PC-3 (cell line): ENCODE results near the gene PLA2G2F. TPM values are rescaled to one million over a fixed set of nuclear protein-coding genes. Genes with fewer than 3 reads are reported as not detected.

Experiments
- ATAC-seq: fragments of 200-7000 bp; cut with Tn5 transposase; 2 replicates; pipeline ENCODE4 v1.9.1; 2020; ENCODE audit warnings: mild to moderate bottlenecking, moderate library complexity
- BruUV-seq: library from RNA; stranded (reverse); fragments of 400-500 nt; replicated peaks from 2 replicates; lab custom pipeline; 2021; lab: Mats Ljungman, UMichigan
- CTCF ChIA-PET: fragments of 300-600 bp; sonication (Branson Sonifier 250); formaldehyde crosslinking; loops from one replicate; lab custom pipeline; 2022; ENCODE audit warnings: antibody characterized with exemption; lab: Charles Lee
- POLR2A ChIA-PET: fragments of 300-600 bp; sonication (Branson Sonifier 250); formaldehyde crosslinking; loops from one replicate; lab custom pipeline; 2022; ENCODE audit warnings: antibody characterized with exemption; ENCODE audit not compliant: unreplicated experiment; lab: Charles Lee
- DNase-seq: peaks from one replicate; pipeline ENCODE4 v3.0.0-alpha.2; 2015
- H2AFZ ChIP-seq: fragments of 300-600 bp; sonication (generic); 2 replicates; pipeline ENCODE4 v1.6.0; 2016; ENCODE audit warnings: antibody characterized with exemption, low read length
- H3F3A ChIP-seq: fragments of 300-600 bp; sonication (generic); one replicate; pipeline ENCODE4 v1.6.0; 2017; ENCODE audit warnings: antibody characterized with exemption, low read length, control low read depth, mild to moderate bottlenecking; ENCODE audit not compliant: unreplicated experiment
- H3K27ac ChIP-seq: fragments of 300-600 bp; sonication (generic); 2 replicates; pipeline ENCODE4 v1.5.1; 2016; ENCODE audit warnings: mild to moderate bottlenecking, low read length
- H3K27me3 ChIP-seq: fragments of 300-600 bp; sonication (generic); 2 replicates; pipeline ENCODE4 v1.6.1; 2016; ENCODE audit warnings: low read length, mixed read lengths
- H3K36me3 ChIP-seq: fragments of 300-600 bp; sonication (generic); 2 replicates; pipeline ENCODE4 v1.6.1; 2016; ENCODE audit warnings: low read depth, mixed run types, low read length, mixed read lengths
- H3K4me1 ChIP-seq: fragments of 300-600 bp; sonication (generic); 2 replicates; pipeline ENCODE4 v1.5.1; 2016; ENCODE audit warnings: low read length; ENCODE audit not compliant: insufficient read depth
- H3K4me2 ChIP-seq: fragments of 300-600 bp; sonication (generic); 2 replicates; pipeline ENCODE4 v1.6.0; 2016; ENCODE audit warnings: low read length
- H3K4me3 ChIP-seq: fragments of 300-600 bp; sonication (generic); 2 replicates; pipeline ENCODE4 v1.5.1; 2016; ENCODE audit warnings: mild to moderate bottlenecking, low read length, mixed read lengths
- H3K79me2 ChIP-seq: fragments of 300-600 bp; sonication (generic); 2 replicates; pipeline ENCODE4 v1.6.1; 2017; ENCODE audit warnings: low read length, mixed read lengths
- H3K9ac ChIP-seq: fragments of 300-600 bp; sonication (generic); 2 replicates; pipeline ENCODE4 v1.6.0; 2016; ENCODE audit warnings: mild to moderate bottlenecking, low read length
- H3K9me2 ChIP-seq: fragments of 300-600 bp; sonication (generic); replicated peaks from 2 replicates; pipeline ENCODE4 v1.6.1; 2016; ENCODE audit warnings: mixed run types, low read length, mixed read lengths
- H3K9me3 ChIP-seq: fragments of 300-600 bp; sonication (generic); 2 replicates; pipeline ENCODE4 v1.6.1; 2016; ENCODE audit warnings: low read length, mixed read lengths
- H4K20me1 ChIP-seq: fragments of 300-600 bp; sonication (generic); 2 replicates; pipeline ENCODE4 v1.6.1; 2016; ENCODE audit warnings: low read length, mixed read lengths
- CTCF ChIP-seq: fragments of 300-600 bp; sonication (generic); conservative IDR thresholded peaks from 2 replicates; pipeline ENCODE4 v1.5.1; 2017; ENCODE audit warnings: antibody characterized with exemption, low read depth, mild to moderate bottlenecking, low read length
- EZH2 ChIP-seq: fragments of 300-600 bp; sonication (generic); IDR thresholded peaks from one replicate; pipeline ENCODE4 v1.6.1; 2017; ENCODE audit warnings: antibody characterized with exemption, mild to moderate bottlenecking, low read length; ENCODE audit not compliant: unreplicated experiment
- EZH2phosphoT487 ChIP-seq: fragments of 300-600 bp; sonication (generic); IDR thresholded peaks from 2 replicates; pipeline ENCODE4 v1.6.1; 2018; ENCODE audit warnings: mild to moderate bottlenecking, antibody characterized with exemption, low read length, borderline replicate concordance
- intact Hi-C: fragments of 100-400 bp; cut with micrococcal nuclease; formaldehyde crosslinking; loops from 2 replicates; pipeline ENCODE4 v1.9.0; 2023
- total RNA-seq: library from RNA; depleted of rRNA; stranded (reverse); fragments of >200 nt; gene quantifications from 2 replicates; pipeline ENCODE4 v1.2.3, GENCODE V29; 2014

The PLA2G2F gene
- total RNA-seq, 1 experiment from 2014 or later = 0.18 TPM

- no peaks in the 10 kb centered on the region for H3K79me2 ChIP-seq
- H4K20me1 ChIP-seq = no peaks in the 10 kb centered on the region
- H3F3A ChIP-seq = no peaks in the 10 kb centered on the region
- H3K9ac ChIP-seq = no peak overlapping the region
- H3K4me3 ChIP-seq = no peak overlapping the region
- H3K4me1 ChIP-seq = peaks cover 46% of the 10 kb centered on the region
- H3K36me3 ChIP-seq = no peaks in the 10 kb centered on the region
- no peaks in the 10 kb centered on the region for H3K27me3 ChIP-seq
- H3K27ac ChIP-seq = peak overlapping the region; percentile 36
- no peak for TF ChIP-seq EZH2
- TF ChIP-seq CTCF = no peak
- TF ChIP-seq EZH2phosphoT487 = no peak
- no TSS peak for BruUV-seq
- H3K9me3 ChIP-seq = no peaks in the 10 kb centered on the region
- intact Hi-C loops = loop anchor here (1.0 kb wide), 1 partner anchor 13 kb away; no protein-coding TSS in a partner anchor
- ATAC-seq = no peak
- DNase-seq = no peak
- H3K4me2 ChIP-seq = peak overlapping the region; percentile 45
- no peak overlapping the region for H2AFZ ChIP-seq
- POLR2A ChIA-PET = no interaction called here
- no peaks in the 10 kb centered on the region for H3K9me2 ChIP-seq
- CTCF ChIA-PET = no interaction called here
Measured at GRCh38 chr1:20198296-20198695, 59.2 kb downstream of the PLA2G2F start.

DNA sequence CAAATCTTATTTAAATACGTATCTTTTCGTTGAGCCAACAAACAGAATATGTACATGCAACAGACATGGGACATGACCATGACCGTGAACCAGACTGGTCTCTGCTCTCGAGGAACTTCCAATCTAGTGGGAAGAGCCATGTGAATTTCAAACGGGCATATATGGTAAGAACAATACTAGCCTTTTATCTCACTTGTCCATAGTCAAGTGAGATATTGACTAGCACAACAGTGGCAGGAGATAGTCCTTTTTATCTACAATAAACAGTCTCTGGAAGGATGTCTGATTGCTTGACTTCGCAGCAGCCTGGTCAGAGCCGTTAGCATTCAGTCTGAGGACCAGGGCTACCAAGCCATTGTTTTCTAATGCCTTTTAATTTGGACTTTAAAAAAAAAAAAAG lies 59.8 kb downstream of the PLA2G2F start:
- H3K27ac ChIP-seq = peak overlapping the region; percentile 36; the same call in 1 of the 2 replicates
- H3F3A ChIP-seq = no peaks in the 10 kb centered on the region
- no peaks in the 10 kb centered on the region for H3K9me3 ChIP-seq
- BruUV-seq = no TSS peak
- H3K36me3 ChIP-seq = no peaks in the 10 kb centered on the region
- no peak overlapping the region for H2AFZ ChIP-seq
- no peak overlapping the region for H3K4me3 ChIP-seq
- H3K9ac ChIP-seq = no peak overlapping the region
- ChIA-PET CTCF (interaction anchor here (1.0 kb wide), 1 partner anchor 14 kb away, joined by 12 read pairs; no protein-coding TSS in a partner anchor), POLR2A (no interaction called here)
- no peaks in the 10 kb centered on the region for H4K20me1 ChIP-seq
- no peak for DNase-seq
- no peak for TF ChIP-seq CTCF
- no peak for TF ChIP-seq EZH2phosphoT487
- no peaks in the 10 kb centered on the region for H3K9me2 ChIP-seq
- H3K27me3 ChIP-seq = no peaks in the 10 kb centered on the region
- no peaks in the 10 kb centered on the region for H3K79me2 ChIP-seq
- peaks cover 46% of the 10 kb centered on the region for H3K4me1 ChIP-seq
- intact Hi-C loops = loop anchor here (1.0 kb wide), 1 partner anchor 12 kb away; no protein-coding TSS in a partner anchor
- no peak for ATAC-seq
- H3K4me2 ChIP-seq = 0 out of 2 replicates have a peak overlapping the region, but pooled peaks have one; percentile 45

DNA sequence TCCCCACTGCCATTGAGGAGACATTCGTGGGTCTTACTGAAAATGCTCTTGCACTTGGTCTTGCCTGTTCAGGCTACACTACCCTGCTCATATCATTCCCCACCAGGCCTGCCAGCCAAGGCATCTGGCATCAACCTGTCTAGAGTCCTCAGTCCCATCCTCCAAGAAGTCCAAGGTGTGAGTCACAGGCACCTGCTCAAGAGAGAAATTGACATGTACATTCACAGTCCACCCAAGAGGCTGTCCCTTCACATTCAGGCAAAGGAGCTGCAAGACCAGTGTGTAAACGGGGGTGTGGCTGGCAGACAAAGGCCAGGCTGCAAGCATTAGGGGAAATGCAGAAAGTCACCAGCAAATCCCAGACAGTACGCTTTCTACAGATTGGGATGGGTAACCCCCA lies 60.3 kb downstream of the PLA2G2F start:
- Histone ChIP-seq H3K9ac (no peak overlapping the region), H3K4me1 (peaks cover 42% of the 10 kb centered on the region), H3K4me3 (no peak overlapping the region), H3K27ac (no peak overlapping the region), H4K20me1 (no peaks in the 10 kb centered on the region), H3K4me2 (no peak overlapping the region), H3K27me3 (no peaks in the 10 kb centered on the region), H3F3A (no peaks in the 10 kb centered on the region), H3K9me2 (no peaks in the 10 kb centered on the region), H3K36me3 (no peaks in the 10 kb centered on the region), H3K9me3 (no peaks in the 10 kb centered on the region), H2AFZ (no peak overlapping the region), H3K79me2 (no peaks in the 10 kb centered on the region)
- DNase-seq (peak; percentile 76), ATAC-seq (peak; percentile 72)
- no TSS peak for BruUV-seq
- TF ChIP-seq EZH2 (no peak), EZH2phosphoT487 (no peak), CTCF (no peak)
- intact Hi-C loops = no loop called here
- ChIA-PET CTCF (interaction anchor here (1.0 kb wide), 1 partner anchor 13 kb away, joined by 12 read pairs; no protein-coding TSS in a partner anchor), POLR2A (no interaction called here)
